HCT116 (cell line): ENCODE results near the gene MYOZ2. TPM values are rescaled to one million over a fixed set of nuclear protein-coding genes. Genes with fewer than 3 reads are reported as not detected.

Source experiments
- ATAC-seq: fragments of 200-7000 bp; cut with Tn5 transposase; 2 replicates; pipeline ENCODE4 v1.9.1; 2020; ENCODE audit warnings: mild to moderate bottlenecking, moderate library complexity
- BruUV-seq: library from RNA; stranded (reverse); fragments of 400-500 nt; replicated peaks from 2 replicates; lab custom pipeline; 2021; lab: Mats Ljungman, UMichigan
- CTCF ChIA-PET: fragments of 300-600 bp; sonication (Branson Sonifier 250); formaldehyde crosslinking; loops from one replicate; lab custom pipeline; 2021; ENCODE audit warnings: antibody characterized with exemption; lab: Charles Lee
- POLR2A ChIA-PET: fragments of 300-600, 350-600 bp; sonication (Branson Sonifier 250); formaldehyde crosslinking; loops from one replicate; lab custom pipeline; 2021; ENCODE audit warnings: antibody characterized with exemption; lab: Charles Lee
- RAD21 ChIA-PET, 2 experiments: fragments of 300-600 bp; sonication (Branson Sonifier 250); formaldehyde crosslinking; loops; one replicate each; lab custom pipeline; 2023; ENCODE audit warnings: low total read pairs in 2 of 2; ENCODE audit not compliant: uncharacterized antibody in 2 of 2, unreplicated experiment in 2 of 2, low non-redundant PET in 1 of 2; lab: Charles Lee
- DNase-seq: peaks from one replicate; pipeline ENCODE4 v3.0.0-alpha.2; 2010; ENCODE audit warnings: low read depth, low spot score
- H2AFZ ChIP-seq: fragments of 200-600 bp; shearing (Covaris generic), sonication (generic); 2 replicates; pipeline ENCODE4 v1.6.1; 2017; ENCODE audit warnings: low read depth, mixed run types, mixed read lengths, antibody characterized with exemption, low read length; ENCODE audit not compliant: poor library complexity, severe bottlenecking
- H3K27ac ChIP-seq: 2 replicates; pipeline ENCODE4 v1.5.1; 2012; ENCODE audit warnings: low read depth, low read length
- H3K27me3 ChIP-seq: fragments of 200-600 bp; sonication (generic); 2 replicates; pipeline ENCODE4 v1.6.1; 2016; ENCODE audit warnings: mixed run types, low read length, mixed read lengths; ENCODE audit not compliant: insufficient read depth
- H3K36me3 ChIP-seq, 2 experiments: fragments of 200-500 bp in 1 of 2; fragments of 200-600 bp in 1 of 2; sonication (Bioruptor generic) in 1 of 2; sonication (generic) in 1 of 2; 2 replicates each; pipeline versions ENCODE4 v1.5.1 to v1.6.1; 2014 to 2016; ENCODE audit warnings: low read length in 2 of 2, inconsistent platforms in 1 of 2, mixed read lengths in 1 of 2, mixed run types in 1 of 2; ENCODE audit not compliant: insufficient read depth in 2 of 2, control insufficient read depth in 1 of 2
- H3K4me1 ChIP-seq, 2 experiments: fragments of 200-600 bp in 1 of 2; sonication (generic) in 1 of 2; 2 replicates each; pipeline versions ENCODE4 v1.5.1 to v1.6.1; 2012 to 2017; ENCODE audit warnings: low read length in 2 of 2, inconsistent platforms in 1 of 2, mild to moderate bottlenecking in 1 of 2, mixed read lengths in 1 of 2, mixed run types in 1 of 2, moderate library complexity in 1 of 2; ENCODE audit not compliant: insufficient read depth in 2 of 2, control insufficient read depth in 1 of 2
- H3K4me2 ChIP-seq: fragments of 200-600 bp; sonication (generic); 2 replicates; pipeline ENCODE4 v1.6.1; 2017; ENCODE audit warnings: mixed run types, low read length, mixed read lengths
- H3K4me3 ChIP-seq, 2 experiments: fragments of 200-600 bp in 1 of 2; sonication (generic) in 1 of 2; replicated peaks in 1 of 2; 2 replicates each; pipeline ENCODE4 v1.5.1; 2011 to 2016; ENCODE audit warnings: low read length in 2 of 2, control low read depth in 1 of 2, low read depth in 1 of 2, mild to moderate bottlenecking in 1 of 2, mixed read lengths in 1 of 2, mixed run types in 1 of 2
- H3K79me2 ChIP-seq: fragments of 200-600 bp; sonication (generic); 2 replicates; pipeline ENCODE4 v1.6.1; 2017; ENCODE audit warnings: mild to moderate bottlenecking, mixed run types, low read length, moderate library complexity, mixed read lengths; ENCODE audit not compliant: insufficient read depth
- H3K9ac ChIP-seq: fragments of 200-600 bp; sonication (generic); 2 replicates; pipeline ENCODE4 v1.6.1; 2016; ENCODE audit warnings: low read length, mixed read lengths
- H3K9me2 ChIP-seq: fragments of 200-600 bp; sonication (generic), shearing (Covaris generic); 2 replicates; pipeline ENCODE4 v1.6.1; 2017; ENCODE audit warnings: mixed run types, mild to moderate bottlenecking, moderate library complexity; ENCODE audit not compliant: insufficient read depth
- H3K9me3 ChIP-seq, 2 experiments: fragments of 200-500 bp in 1 of 2; fragments of 200-600 bp in 1 of 2; sonication (Bioruptor generic) in 1 of 2; sonication (generic) in 1 of 2; 2 replicates each; pipeline ENCODE4 v1.6.1; 2014 to 2017; ENCODE audit warnings: low read length in 2 of 2, mixed read lengths in 2 of 2, inconsistent platforms in 1 of 2, low read depth in 1 of 2, mild to moderate bottlenecking in 1 of 2, mixed run types in 1 of 2, moderate library complexity in 1 of 2; ENCODE audit not compliant: control insufficient read depth in 1 of 2, insufficient read depth in 1 of 2
- H4K20me1 ChIP-seq: fragments of 200-600 bp; sonication (generic), shearing (Covaris generic); 2 replicates; pipeline ENCODE4 v1.6.1; 2017; ENCODE audit warnings: mixed run types, mild to moderate bottlenecking, moderate library complexity; ENCODE audit not compliant: insufficient read depth
- CBX3 ChIP-seq: IDR thresholded peaks from 2 replicates; pipeline ENCODE4 v1.6.1; 2012; ENCODE audit warnings: low read depth
- EGR1 ChIP-seq: IDR thresholded peaks from 2 replicates; pipeline ENCODE4 v1.6.1; 2012; ENCODE audit warnings: low read depth
- ELF1 ChIP-seq: IDR thresholded peaks from 2 replicates; pipeline ENCODE4 v1.6.1; 2012; ENCODE audit warnings: low read depth, borderline replicate concordance
- EZH2phosphoT487 ChIP-seq: fragments of 200-600 bp; IDR thresholded peaks from 2 replicates; pipeline ENCODE4 v1.6.1; 2018; ENCODE audit warnings: antibody characterized with exemption, borderline replicate concordance
- JUND ChIP-seq: IDR thresholded peaks from 2 replicates; pipeline ENCODE4 v1.6.1; 2012
- SIN3A ChIP-seq: IDR thresholded peaks from 2 replicates; pipeline ENCODE4 v1.6.1; 2012; ENCODE audit warnings: low read depth
- intact Hi-C: fragments of 100-400 bp; cut with micrococcal nuclease; formaldehyde crosslinking; loops from 2 replicates; pipeline ENCODE4 v1.10.0; 2022
- total RNA-seq: library from RNA; stranded (reverse); gene quantifications from one replicate; pipeline ENCODE4 v1.2.1, GENCODE V29; 2021; ENCODE audit not compliant: unreplicated experiment
- TF ChIP-seq, protein P1 (sequence below): IDR thresholded peaks from 2 replicates; pipeline ENCODE4 v1.6.1; 2011; ENCODE audit warnings: mild to moderate bottlenecking, low read length, moderate library complexity; ENCODE audit not compliant: insufficient replicate concordance; ENCODE audit errors: extremely low read depth

MYOZ2 gene
- total RNA-seq, 1 experiment from 2014 or later: not detected

DNA sequence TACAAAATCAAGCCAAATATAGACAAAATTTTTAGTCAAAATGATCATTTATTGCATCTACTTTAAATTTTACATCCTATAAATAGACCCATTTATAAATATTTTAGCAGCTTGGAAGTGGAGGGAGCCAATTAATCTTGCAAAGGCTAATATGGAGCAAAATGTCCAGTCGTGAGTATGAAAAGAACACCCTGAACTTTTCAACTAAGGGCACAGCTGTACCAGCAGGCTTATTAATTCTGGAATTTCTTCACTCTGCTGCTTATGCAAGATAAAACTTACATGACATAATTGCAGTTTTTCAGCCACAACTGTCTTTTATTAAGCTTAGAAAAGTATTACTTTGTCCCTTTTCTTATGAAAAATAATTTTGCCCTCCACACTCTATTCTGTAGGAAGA is 54.0 kb downstream of the MYOZ2 start (continued):
- TF ChIP-seq EGR1 (no peak), EZH2phosphoT487 (no peak)

DNA sequence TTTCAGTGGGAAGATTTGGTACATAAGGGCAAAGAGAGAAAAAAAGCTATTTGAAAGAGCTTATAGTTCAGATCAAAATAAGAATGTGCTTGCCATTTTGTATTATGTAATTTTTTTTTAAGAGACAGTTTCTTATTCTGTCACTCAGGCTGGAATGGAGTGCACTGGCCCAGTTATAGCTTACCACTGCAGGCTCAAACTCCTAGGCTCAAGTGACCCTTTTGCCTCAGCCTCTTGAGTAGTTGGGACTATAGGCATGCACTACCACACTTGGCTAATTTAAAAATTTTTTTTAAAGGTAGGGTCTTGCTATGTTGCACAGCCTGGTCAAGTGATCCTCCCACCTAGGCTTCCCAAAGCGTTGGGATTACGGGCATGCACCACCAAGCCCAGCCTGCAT is 54.7 kb downstream of the MYOZ2 start:
- Histone ChIP-seq H3K4me2 (no peak overlapping the region), H3K4me3 (no peak overlapping the region), H3K27ac (no peak overlapping the region), H3K36me3 (no peaks in the 10 kb centered on the region), H3K79me2 (no peaks in the 10 kb centered on the region), H2AFZ (no peak overlapping the region), H3K9me2 (no peaks in the 10 kb centered on the region), H3K9ac (no peak overlapping the region), H3K27me3 (no peaks in the 10 kb centered on the region), H3K9me3 (no peaks in the 10 kb centered on the region), H4K20me1 (no peaks in the 10 kb centered on the region), H3K4me1 (peaks cover 4 to 8% of the 10 kb centered on the region in 2 experiments; a peak in 2 of 4 replicates)
- BruUV-seq: no TSS peak
- RAD21 ChIA-PET: no interaction called here
- no peak for ATAC-seq
- no peak for TF ChIP-seq ELF1
- TF ChIP-seq, protein P1, sequence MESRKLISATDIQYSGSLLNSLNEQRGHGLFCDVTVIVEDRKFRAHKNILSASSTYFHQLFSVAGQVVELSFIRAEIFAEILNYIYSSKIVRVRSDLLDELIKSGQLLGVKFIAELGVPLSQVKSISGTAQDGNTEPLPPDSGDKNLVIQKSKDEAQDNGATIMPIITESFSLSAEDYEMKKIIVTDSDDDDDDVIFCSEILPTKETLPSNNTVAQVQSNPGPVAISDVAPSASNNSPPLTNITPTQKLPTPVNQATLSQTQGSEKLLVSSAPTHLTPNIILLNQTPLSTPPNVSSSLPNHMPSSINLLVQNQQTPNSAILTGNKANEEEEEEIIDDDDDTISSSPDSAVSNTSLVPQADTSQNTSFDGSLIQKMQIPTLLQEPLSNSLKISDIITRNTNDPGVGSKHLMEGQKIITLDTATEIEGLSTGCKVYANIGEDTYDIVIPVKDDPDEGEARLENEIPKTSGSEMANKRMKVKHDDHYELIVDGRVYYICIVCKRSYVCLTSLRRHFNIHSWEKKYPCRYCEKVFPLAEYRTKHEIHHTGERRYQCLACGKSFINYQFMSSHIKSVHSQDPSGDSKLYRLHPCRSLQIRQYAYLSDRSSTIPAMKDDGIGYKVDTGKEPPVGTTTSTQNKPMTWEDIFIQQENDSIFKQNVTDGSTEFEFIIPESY: no peak
- no peak for TF ChIP-seq SIN3A
- CTCF ChIA-PET: no interaction called here
- DNase-seq: no peak
- POLR2A ChIA-PET: interaction anchor here (3.0 kb wide), 1 partner anchor 23 kb away, joined by 11 read pairs; the partner anchor contains the start of gene USP53
- intact Hi-C loops: no loop called here

DNA sequence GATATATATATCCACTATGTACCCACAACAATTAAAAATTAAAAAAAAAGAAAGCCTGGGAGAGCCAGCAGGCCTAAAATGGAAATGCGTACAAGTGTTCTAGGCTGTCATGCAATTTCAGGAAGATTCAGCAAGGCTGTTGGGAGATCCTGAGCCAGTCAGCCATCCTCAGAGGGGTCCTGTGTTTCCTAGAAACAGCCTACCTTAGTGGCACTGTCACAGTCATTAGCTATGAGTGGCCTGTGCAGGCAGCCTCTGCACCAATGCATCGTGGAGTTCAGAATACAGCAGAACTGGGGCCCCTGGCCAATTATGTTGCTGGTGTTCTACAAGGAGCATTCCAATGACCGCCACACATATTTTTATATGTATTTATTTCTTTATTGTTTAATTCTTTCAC is 55.9 kb downstream of the MYOZ2 start:
- RAD21 ChIA-PET: no interaction called here
- intact Hi-C loops: no loop called here
- Histone ChIP-seq H3K9me2 (no peaks in the 10 kb centered on the region), H3K9me3 (no peaks in the 10 kb centered on the region), H3K4me3 (no peak overlapping the region), H3K9ac (no peak overlapping the region), H2AFZ (no peak overlapping the region), H3K79me2 (no peaks in the 10 kb centered on the region), H4K20me1 (no peaks in the 10 kb centered on the region)
- no peak for ATAC-seq
- CTCF ChIA-PET: no interaction called here
- no TSS peak for BruUV-seq
- TF ChIP-seq JUND: no peak
- no peak for TF ChIP-seq CBX3
- TF ChIP-seq, all 23 proteins: peak for 0
- Histone ChIP-seq H3K36me3 (no peaks in the 10 kb centered on the region), H3K4me1 (peaks cover 4 to 8% of the 10 kb centered on the region in 2 experiments; a peak in 2 of 4 replicates), H3K27ac (no peak overlapping the region), H3K4me2 (no peak overlapping the region), H3K27me3 (no peaks in the 10 kb centered on the region)
- POLR2A ChIA-PET: interaction anchor here (3.0 kb wide), 1 partner anchor 21 kb away, joined by 11 read pairs; the partner anchor contains the start of gene USP53
- DNase-seq: no peak
